DOHH2 (cell line): ENCODE measurements around the gene GH2.

ENCODE experiments used
- CTCF ChIP-seq: fragments of 200-600 bp; sonication (generic); IDR thresholded peaks from one replicate; pipeline ENCODE4 v1.5.1; 2014; ENCODE audit warnings: antibody characterized with exemption, mild to moderate bottlenecking, low read depth, low read length; ENCODE audit not compliant: poor library complexity, severe bottlenecking
- EZH2phosphoT487 ChIP-seq: fragments of 200-600 bp; sonication (generic); IDR thresholded peaks from 2 replicates; pipeline ENCODE4 v1.6.1; 2017; ENCODE audit warnings: borderline replicate concordance, mild to moderate bottlenecking, antibody characterized with exemption, low read length, moderate library complexity, mixed read lengths

DNA sequence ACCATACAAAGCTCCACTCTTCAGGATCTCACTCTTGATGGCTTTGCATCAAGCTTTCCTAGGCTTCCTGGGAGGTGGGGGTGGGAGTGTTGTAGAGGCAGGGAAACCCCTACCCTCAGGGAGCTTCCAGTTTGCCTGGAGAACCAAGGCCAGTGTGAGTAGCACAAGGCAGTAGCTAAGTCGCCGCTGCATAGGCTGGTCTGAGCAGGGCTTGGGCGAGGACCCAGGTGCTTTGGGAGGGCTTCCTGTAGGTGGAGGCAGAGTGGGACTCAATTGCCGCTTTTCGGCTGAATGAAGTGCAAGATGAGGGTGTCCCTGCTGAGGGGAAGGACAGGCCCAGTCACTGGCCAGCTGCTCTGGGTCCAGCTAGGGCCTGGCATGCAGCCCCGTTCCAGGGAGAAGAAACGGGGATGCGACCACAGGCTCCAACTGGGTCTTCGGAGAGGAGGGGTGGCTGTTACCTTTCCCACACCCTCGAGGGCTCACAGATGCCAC, 46.5 kb upstream of the GH2 start:
- TF ChIP-seq CTCF, result peak; percentile 18
- no peak for TF ChIP-seq EZH2phosphoT487
